Thyroid gland (tissue), 4 donors: ENCODE measurements around the gene SERTAD1.

Experiments
- POLR2A ChIP-seq, 2 donors: fragments of 450-650 bp; IDR thresholded peaks; one replicate each; pipeline ENCODE4 v1.6.1; 2017; ENCODE audit warnings: antibody characterized with exemption in 2 of 2, mild to moderate bottlenecking in 2 of 2, moderate library complexity in 1 of 2
- TF ChIP-seq, protein P1 (sequence below), 6 experiments: fragments of 200-600 bp in 3 of 6; fragments of 450-650 bp in 3 of 6; sonication (generic) in 3 of 6; IDR thresholded peaks; one replicate each; pipeline ENCODE4 v1.5.1; 2016 to 2019; ENCODE audit warnings: antibody characterized with exemption in 6 of 6, mild to moderate bottlenecking in 2 of 6, inconsistent platforms in 1 of 6, moderate library complexity in 1 of 6

DNA sequence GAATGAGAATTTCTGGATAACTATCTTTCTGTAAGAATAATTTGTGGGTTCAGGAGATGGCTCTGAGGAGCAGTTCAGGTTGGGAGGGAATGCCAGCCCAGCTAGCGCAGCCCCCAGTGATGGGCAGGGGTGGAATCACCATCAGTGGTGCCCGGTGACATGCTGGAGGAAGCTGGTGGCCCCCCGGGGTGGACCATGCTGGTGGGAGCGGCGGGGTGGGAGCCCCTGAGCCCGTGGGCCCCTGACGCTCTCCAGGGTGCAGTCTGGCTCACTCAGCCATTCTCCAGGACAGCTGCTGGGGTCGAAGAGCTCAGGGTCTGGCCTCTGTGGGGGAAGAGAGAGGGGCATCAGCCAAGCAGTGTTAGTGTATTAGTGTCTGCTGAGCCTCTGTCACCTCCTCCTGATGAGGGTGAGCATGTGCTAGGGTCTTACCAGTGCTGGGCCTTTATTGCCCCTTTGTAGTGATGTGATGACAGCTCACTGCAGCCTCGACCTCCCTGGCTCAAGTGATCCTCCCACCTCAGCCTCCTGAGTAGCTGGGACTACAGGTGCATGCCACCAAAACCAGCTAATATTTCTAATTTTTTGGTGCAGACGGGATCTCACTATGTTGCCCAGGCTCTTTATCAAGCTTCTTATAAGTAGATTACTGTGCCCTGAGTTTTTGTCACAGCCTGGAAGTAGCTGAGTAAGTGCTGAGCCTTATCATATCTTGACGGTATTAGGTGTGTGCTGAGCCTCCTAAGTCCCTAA is 46.2 kb downstream of the SERTAD1 start:
- TF ChIP-seq, protein P1, sequence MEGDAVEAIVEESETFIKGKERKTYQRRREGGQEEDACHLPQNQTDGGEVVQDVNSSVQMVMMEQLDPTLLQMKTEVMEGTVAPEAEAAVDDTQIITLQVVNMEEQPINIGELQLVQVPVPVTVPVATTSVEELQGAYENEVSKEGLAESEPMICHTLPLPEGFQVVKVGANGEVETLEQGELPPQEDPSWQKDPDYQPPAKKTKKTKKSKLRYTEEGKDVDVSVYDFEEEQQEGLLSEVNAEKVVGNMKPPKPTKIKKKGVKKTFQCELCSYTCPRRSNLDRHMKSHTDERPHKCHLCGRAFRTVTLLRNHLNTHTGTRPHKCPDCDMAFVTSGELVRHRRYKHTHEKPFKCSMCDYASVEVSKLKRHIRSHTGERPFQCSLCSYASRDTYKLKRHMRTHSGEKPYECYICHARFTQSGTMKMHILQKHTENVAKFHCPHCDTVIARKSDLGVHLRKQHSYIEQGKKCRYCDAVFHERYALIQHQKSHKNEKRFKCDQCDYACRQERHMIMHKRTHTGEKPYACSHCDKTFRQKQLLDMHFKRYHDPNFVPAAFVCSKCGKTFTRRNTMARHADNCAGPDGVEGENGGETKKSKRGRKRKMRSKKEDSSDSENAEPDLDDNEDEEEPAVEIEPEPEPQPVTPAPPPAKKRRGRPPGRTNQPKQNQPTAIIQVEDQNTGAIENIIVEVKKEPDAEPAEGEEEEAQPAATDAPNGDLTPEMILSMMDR (IDR thresholded peaks at IDR 0.05): no peak
- no peak for TF ChIP-seq POLR2A (IDR thresholded peaks at IDR 0.05)
